Superior temporal gyrus (tissue), 1 donor: ENCODE data around the gene PPP2R2D.

Source experiments
- DNase-seq: peaks from one replicate; pipeline ENCODE4 v3.0.0-alpha.2; 2016; ENCODE audit errors: extremely low spot score

PPP2R2D gene

DNA sequence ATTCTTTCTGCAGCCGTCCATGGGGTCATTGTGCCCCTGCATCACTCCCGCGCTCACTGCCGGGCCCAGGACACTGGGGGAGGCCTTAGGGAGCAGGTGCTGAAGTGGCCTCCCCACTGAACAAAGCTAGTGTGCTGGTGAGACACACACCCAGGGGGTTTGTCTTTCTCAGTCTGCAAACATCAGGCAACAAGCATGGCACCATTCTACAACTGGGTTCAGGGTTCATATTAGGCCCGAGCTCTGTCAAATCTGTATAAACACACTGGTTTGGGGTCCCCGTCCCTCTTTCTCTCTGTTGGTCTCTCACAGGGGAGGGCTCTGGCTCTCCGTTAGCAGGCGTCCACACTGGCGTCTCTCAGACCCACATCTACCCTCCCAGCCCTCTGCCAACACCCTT lies 11.1 kb upstream of the PPP2R2D start:
- no peak for DNase-seq

DNA sequence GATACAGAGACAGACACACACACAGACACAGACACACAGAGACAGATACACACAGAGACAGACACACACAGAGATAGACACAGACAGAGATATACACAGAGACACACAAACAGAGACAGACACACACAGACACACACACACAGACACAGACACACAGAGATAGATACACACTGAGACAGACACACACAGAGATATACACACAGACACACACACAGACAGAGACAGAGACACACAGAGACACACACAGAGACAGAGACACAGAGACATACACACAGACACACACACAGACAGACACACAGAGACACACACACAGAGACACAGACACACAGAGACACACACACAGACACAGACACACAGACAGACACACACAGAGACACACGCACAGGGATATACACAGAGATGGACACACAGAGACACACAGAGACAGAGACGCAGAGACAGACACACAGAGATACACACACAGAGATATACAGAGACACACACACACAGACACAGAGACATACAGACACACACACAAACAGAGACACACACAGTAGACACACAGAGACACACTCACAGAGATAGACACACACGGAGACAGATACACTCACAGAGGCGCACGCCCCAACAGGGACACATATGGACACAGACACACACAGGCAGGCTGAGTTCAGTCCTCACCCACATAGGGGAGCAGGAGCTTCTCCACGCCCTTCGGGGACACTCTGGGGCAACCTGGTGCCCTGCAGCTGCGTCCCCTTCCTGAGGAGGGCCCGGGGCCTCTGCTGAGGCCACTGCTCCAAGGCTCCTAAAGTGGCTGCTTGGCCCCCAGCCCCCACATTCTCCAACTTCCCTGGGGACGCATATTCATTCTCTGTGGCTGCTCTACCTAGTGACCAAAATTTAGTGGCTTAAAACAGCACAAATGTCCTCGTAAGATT lies 10.3 kb upstream of the PPP2R2D start:
- DNase-seq = no peak

DNA sequence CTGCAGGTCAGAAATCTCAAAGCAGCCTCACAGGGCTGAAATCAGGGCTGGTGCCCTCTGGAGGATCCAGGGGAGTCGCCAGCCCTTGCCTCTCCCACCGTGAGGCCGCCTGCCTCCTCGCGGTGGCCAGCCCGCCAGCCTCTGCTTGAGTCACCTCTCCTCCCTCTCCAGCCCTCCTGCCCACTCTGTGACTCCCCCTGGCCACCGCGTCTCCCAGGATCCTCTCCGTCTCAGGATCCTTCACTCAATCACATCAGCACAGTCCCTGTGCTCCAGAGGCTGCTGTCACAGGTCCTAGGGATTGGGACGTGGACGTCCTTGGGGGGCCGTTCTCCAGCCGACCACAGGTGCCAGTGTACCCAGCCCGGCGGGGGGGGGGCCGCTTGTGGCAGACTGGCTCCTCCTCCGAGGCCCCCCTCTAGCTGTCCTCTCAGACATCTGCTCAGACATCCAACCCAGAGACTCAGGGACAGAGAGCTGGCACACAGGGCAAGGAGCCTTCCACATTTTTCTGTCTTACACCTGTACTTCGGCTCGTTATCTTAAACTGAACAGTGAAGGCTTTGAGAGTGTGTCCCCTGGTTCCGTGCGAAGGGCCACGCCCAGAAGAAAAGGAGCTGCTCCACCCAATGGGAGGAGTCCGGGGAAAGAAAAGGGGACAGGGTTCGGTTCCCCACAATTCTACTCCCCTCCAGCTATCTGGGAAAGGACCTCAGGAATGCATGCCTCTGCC lies 9.4 kb upstream of the PPP2R2D start:
- no peak for DNase-seq

DNA sequence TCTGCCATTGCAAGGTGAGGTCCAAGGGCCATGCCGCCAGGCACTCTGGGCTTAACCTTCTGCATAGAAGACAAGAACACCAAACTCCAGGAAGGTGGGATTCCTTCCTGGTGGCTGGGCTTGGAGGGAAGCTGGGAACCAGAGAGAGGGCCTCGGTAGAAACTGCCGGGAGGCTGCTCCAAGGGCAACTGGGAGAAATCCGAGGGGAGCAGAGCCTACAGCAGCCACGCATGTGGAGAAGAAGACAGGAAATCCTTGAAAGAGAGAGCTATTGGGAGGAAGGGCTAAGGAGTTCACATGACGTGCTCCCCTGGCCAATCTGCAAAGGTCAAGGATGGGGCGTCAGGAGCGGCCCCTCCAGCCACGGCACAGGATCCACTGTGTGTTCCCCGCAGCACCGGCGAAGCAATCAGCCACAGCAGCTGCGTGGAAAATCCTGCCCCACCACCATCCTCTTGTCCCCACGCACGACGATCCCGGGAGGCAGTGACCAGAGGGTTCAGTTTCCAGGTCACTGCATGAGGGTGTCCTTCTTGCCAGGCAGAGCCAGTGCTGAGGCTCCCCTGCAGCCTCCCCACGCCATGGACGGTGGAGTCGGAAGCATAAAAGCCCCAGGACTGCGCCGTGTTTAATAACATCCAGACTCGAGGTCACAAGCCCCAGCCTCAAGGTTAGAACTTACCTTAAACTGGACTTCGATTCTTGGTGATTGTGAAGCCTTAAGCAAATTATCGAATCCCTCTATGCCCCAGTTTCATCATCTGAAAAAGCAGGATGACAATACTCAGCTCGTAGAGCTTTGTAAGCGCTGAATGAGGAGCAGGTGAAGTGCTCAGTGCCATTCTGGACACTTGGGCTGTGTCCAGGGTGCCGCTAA lies 8.6 kb upstream of the PPP2R2D start:
- no peak for DNase-seq

- DNase-seq = no peak
Measured at GRCh38 chr10:131892806-131893675, 7.8 kb upstream of the PPP2R2D start.

- DNase-seq = no peak
Measured at GRCh38 chr10:131895116-131895515, 5.7 kb upstream of the PPP2R2D start.

DNA sequence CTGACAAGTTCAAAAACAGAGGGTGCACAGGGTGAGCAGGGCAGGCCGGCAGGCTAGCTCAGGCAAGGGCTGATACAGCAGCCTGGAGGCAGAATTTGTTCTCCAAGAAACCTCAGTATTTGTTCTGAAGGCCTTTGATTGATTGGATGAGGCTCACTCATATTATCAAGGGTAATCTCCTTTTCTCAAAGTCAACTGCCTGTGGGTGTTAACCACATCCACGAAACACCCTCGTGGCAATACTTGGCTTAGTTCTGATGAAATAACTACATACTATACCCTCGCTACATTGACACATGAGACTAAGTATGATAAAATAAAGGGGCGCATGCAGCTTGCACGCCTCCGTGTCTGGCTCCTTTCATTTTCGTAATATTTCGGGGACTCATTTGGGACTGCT lies 4.4 kb upstream of the PPP2R2D start:
- no peak for DNase-seq

DNA sequence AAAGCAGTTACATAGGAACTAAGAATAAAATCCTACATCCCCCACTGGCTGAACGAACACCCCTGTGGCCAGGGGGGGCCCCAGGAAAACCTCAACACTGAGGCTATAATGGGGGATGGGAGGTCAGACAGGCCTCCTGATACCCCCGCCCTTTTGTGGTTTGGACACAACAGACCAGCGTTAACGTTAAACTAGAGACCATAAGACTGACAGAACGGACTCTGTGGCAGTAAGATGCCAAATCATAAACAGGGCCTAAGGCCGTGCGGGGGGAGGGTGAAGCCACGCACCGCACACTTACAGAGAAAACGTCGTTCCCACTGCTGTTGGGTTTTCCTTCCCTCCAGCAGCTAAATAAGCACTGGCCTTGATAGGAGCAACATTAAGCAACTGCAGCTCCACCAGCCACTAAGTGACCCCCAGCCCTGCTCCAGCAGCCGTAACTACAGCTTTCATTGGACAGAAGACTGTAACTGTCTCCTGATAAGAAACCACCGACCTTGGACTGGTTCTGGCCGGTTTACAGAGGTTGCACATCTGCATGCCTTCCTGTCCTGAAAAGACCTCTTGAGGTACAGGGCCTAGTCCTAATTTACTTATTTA lies 3.4 kb upstream of the PPP2R2D start:
- DNase-seq = no peak

- DNase-seq = no peak
Measured at GRCh38 chr10:131898061-131898460, 2.7 kb upstream of the PPP2R2D start.

DNA sequence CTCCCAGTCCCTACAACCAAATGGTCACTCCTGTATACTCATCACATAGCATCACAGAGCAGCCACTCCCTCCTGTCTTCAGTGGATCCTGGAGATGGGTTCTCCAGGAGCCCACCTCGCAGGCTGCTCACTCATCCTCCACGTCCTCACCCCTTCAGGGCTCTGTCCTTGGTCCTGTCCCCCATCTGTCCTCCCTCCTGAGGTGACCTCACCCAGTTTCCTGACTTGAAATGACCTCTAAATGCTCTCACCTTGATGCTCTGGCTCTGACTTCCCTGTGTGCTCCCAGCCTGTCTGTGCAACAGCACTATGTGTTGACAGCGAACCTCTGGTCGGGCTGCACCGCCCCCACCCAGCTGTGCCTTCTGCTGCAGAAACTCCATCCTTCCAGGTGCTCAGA lies 2.1 kb upstream of the PPP2R2D start:
- DNase-seq = no peak

DNA sequence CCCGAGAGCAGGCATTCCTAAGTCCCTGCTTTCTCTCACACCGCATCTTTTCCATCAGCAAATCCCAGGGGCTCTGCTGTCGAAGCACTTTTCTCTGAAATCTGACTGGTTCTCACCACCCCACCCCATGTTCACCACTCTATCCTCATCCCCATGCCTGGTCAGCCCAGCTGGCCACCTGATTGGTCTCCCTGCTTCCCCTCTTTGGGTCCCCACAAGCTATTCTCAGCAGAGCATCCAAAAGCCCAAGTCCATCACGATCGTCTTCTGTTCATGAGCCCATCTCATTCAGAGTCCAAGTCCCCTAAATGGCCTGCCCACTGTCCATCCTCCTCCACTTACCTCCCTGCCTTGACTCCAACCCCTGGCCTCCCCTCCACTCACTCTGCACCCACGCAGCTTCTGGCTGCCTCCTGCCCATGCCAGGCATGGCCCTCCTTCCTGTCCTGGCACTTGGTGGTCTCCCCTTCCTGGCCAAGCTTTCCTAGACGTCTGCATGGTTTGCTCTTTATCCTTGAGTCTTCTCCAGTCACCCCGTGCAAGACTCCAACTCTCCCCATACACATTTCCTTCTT lies 1.6 kb upstream of the PPP2R2D start:
- DNase-seq = no peak

- no peak for DNase-seq
Measured at GRCh38 chr10:131899695-131900349, 986 bp upstream of the PPP2R2D start.

GRCh38 chr10:131901181-131901829 lies 497 bp downstream of the PPP2R2D start:
- DNase-seq = no peak

DNA sequence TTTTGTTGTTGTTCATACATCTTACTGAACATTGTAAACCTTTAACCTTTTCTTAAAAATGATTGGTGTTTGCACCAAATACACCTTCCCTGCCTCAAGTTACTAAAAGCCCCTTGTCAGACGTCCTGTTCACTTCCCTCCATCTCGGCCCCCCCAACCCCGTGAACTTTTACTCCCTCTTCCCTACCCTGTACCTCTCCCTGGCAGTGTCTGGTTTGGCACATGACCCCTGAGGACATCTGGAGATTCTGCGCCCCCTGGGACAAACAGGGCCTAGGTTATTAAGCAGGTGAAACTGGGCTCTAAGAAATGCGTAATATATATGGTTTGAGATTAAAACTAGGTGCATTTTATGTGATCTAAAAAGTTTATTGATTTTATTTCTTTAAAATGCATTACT lies 1.4 kb downstream of the PPP2R2D start:
- DNase-seq = no peak

GRCh38 chr10:131902691-131903090 lies 1.9 kb downstream of the PPP2R2D start:
- DNase-seq = no peak

DNA sequence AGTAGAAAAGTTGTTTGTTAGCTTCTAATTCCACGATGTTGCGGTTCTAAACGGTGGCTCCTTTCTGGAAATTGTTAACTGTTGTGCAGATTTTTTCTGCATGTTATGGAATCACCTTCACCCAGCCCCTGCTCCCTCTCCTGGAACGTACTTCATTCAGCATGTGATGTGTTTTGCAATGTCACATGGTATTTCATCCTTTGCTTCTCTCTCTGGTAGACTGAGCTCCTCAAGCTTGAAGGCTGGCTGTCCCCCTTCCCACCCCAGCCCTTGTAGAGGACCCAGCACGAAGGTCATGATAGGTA lies 4.4 kb downstream of the PPP2R2D start:
- DNase-seq = no peak

- no peak for DNase-seq
Measured at GRCh38 chr10:131905603-131906268, 4.9 kb downstream of the PPP2R2D start.

DNA sequence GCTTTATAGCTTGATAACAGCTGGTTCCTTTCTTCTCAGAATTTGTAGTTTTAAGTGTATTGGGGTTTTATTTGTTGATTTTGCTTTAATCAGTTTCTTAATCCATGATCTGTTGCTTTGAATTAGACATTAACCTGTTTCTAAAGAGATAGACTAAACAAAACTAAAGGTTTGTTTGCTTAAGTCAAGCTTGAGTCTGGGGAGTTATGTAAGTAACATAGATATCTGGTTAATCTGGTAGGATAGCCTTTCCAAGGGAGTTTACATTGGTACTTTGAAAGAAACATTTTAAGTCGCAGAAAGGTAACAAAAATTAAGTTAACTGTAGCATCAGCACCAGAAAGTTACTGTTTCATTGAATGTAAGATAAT lies 5.4 kb downstream of the PPP2R2D start:
- no peak for DNase-seq

DNA sequence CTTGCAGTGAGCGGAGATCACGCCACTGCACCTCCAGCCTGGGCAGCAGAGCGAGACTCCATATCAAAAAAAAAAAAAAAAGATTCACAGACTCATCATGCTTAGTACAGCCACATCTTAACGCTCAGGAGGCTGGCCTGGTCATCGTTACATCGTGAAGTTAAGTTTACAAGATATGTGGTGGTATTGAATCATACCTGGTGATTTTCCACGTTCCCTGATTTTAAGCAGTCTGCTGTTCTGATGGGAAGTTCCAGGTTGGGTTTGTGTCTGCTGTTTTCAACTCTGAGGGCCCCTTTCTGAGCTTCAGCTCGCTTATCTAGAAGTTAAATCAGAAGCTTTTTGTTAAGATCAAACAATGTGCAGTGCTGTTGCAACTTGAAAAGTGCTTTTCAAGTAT lies 6.9 kb downstream of the PPP2R2D start:
- no peak for DNase-seq
